Body of pancreas (tissue), 4 donors: Measurements from ENCODE around the gene POLRMT.

Source experiments
- CTCF ChIP-seq, 7 experiments: fragments of 450-650 bp in 4 of 7; fragments of 200-600 bp in 3 of 7; sonication (generic) in 3 of 7; IDR thresholded peaks; one replicate each; pipeline ENCODE4 v1.5.1; 2016 to 2019; ENCODE audit warnings: antibody characterized with exemption in 7 of 7
- POLR2A ChIP-seq, 3 donors: fragments of 450-650 bp; IDR thresholded peaks; one replicate each; pipeline ENCODE4 v1.6.1; 2016; ENCODE audit warnings: antibody characterized with exemption in 3 of 3, mild to moderate bottlenecking in 2 of 3

- TF ChIP-seq CTCF (IDR thresholded peaks at IDR 0.05), result no peak
- no peak for TF ChIP-seq POLR2A (IDR thresholded peaks at IDR 0.05)
These were observed 9.4 kb downstream of the POLRMT start for GRCh38 chr19:623974-624373.
